ENCODE measurements around the gene MTERF4.

Gene MTERF4

DNA sequence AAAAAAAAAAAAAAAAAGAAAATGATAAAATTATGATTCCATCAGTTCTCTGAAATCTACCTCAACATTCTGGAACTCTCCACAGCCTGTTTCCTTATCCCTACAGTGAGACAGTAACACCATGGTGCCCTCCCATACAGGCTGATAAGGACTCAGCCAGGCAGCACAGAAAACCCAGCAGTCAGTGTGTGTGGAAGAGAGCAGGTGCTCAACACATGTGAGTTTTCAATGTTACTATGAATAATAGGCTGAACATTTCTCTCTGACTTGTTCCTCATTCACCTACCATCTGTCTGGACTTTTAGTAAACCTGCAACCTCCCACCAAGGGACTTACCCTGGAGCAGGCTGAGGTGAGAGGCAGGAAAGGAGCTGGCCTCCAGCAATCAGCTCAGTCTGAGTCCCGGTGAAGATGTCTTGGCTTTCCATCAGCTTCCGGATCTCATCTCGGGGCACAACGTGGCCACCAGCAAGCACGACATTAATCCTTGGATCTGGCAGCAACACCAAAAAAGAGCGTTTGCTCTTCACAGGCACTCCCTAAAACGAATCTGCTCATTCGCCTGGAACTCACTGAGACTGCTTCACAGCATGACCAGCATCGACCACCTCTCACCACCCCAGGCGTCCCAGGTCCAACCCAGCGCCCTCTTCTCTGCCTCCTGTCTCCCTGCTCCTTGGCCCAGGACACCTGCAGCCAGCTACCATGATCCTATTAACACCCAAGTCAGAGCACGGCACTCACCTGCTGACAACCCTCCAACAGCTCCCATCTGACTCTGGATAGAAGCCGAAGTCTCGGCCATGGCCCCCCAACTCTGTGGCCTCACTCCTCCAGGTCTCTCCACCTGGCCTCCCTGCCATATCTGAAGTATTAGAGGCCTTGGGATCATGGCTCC is 30.7 kb upstream of the MTERF4 start:
- no peak for DNase-seq

DNA sequence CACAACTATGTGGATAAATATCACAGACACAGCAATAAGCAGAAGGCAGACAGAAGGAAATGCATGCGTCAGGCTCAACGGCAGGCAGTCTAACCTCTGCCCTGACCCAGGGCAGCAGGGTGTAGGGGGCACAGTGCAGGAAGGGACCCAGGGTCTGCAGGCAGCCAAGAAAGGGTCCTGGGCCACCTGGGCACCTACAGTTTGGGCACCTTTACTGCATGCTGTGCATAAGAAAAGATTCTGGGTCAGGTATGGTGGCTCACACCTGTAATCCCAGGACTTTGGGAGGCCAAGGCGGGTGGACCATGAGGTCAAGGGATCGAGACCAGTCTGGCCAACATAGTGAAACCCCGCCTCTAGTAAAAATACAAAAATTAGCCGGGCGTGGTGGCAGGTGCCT is 29.4 kb upstream of the MTERF4 start:
- DNase-seq, result no peak

DNA sequence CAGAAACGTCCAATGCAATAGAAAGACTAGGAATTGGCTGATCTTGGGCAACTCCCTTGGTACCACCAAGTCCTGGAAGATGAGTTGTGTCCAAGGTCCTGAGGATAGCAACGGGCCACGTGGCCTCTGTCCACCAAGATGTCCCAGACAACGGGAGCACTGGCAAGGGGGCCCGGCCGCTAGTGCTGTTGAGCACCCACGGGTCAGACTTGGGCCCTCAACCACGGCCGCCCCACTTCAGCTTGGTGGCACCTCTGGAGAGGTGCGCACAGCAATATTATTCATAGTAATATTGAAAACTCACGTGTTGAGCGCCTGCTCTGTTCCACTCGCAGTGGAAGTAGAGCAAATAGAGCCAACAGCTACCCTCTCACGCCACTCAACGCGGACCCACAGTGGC is 28.2 kb upstream of the MTERF4 start:
- no peak for DNase-seq

DNA sequence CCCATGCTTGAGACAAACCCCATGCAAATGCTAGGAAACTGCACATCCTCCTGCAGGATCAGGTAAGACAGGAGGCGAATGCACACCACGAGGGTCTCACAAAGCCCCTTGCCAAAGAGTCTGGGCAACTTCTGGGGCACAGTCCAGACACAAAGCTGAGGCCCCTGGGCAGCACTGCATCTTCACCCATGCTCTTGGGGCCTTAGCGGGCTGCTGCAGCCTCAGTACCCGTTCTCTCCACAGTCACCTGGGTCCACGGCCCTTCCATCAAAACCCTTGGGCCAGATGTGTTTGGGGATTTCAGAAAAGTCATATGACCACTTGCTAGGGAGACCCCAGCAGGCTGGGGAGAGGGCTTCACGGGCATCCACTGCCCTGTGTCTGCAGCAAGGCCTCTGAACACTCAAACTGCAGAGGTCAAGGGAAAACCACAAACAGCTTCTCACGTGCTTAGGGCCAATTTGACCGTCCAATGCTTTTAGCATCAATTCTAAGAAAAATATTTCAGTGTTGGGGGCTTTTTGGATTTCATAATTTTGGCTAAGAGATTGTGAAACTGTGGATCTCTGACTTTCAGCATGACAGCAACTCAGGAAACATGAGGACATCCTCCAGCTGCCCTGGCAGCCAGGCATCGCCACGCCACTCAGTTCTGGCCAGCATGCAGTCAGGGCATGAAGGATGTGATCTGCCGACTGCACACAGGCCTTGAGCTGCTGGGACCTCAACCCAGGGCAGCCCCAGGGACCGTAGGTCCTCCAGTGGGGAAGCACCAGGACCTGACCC is 27.2 kb upstream of the MTERF4 start:
- DNase-seq, result no peak

DNA sequence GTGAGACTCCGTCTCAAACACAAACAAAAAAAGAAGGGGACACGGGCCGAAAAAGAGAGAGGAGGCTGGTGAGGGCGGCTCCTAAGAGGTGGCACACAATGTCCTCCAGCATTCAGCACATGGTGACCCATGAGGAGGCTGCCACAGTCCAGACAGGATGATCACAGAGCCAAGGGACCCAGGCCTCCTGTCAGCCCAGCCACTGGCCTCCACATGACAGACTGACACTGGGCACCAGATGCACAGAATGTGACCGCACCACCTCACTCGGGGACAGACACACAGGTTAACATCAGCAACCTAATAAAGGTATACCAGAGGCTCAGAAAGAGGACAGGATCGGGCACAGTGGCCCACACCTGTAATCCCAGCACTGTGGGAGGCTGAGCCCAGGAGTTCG is 26.2 kb upstream of the MTERF4 start:
- no peak for DNase-seq

DNA sequence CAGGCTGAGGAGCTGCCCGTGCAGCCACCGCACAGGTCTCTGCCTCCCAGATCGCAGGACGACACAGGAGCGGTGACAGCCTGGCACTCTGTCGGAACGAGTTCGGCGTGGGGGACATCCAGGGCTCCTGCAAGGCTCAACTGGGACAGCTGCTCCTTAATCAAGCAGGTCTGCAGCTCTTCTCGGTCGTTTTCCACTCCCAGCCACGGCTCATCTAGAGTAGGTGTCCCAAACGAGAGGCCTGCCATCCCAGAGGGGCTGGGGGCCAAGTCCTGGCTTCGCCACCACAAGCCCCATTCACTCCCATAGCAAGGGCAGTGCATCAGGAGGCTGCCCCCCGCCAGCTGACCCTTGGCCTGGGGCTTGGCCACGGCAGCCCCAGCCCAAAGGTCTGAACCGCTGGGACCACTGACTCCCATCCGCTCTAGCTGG is 24.7 kb upstream of the MTERF4 start:
- DNase-seq, result no peak

DNA sequence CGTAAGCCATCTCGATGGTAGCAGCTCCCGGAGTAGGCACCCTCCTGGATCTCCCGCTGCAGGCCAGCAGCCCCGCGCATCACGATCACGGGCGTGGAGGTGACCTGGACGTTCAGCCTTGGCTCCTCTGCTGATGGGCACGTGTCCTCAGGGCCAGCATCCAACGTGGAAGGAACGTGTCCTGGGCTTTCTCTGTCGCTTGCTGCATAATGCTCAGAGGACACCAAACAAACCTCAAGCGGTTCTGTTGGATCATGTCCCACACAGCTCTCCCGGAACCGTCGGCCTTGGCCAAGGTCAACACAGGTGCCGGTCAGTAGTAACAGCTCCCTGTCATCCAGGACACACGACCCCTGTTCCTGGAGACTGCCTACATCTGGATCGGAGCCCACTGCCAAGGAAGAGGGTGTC is 24.1 kb upstream of the MTERF4 start:
- DNase-seq, result no peak

DNA sequence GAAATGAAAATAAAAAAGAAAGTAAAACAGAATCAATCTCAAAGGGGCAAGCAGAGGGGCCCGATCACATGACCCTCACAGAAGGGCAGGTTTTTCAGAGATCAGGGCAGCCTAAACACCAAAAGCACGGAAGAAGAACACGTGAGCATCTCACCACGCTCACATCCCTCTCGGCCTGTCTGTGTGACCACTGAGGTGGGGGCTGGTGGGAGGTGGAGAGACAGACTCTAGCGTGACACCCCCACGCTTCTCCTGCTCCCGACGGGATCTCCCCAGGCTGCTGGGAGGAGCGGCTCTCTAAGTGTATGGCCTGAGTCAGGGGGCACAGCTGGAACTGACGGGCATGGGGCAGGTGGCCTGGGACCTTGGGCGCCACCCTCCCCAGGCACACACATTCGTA is 23.5 kb upstream of the MTERF4 start:
- no peak for DNase-seq

DNA sequence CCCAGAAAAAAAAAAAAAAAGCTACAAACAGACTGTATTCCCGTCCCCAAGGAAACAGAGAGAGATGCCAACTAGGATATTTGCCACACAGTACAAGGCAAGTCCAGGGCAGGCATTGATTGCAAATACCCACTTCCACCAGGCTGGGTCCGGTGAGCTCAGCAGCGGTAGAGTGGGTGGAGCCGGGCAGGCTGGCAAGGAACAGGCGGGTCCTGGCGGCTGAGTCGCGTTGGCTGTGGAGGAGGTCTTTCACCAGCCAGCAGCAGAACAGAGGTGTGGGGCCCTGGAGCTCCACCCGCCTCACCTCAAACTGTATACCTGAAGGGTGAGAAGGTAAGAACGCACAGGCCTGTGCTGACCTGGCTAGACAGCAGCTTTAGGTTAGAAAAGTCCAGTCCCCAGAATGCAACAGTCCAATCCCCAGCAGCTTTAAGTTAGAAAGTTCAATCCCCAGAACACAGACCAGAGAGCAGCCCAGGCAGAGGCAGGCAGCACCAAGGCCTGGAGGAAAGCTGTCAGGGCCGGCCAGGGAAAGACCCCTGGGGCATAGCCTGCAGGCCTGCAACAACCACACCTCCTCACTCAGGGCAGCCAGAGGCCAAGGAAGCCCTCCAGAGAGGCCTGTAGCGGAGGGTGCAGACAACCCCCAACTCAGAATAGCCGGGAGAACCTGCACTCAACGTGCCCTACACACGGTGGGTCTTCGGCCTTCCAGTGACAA is 21.9 kb upstream of the MTERF4 start:
- peak; percentile 48 for DNase-seq

DNA sequence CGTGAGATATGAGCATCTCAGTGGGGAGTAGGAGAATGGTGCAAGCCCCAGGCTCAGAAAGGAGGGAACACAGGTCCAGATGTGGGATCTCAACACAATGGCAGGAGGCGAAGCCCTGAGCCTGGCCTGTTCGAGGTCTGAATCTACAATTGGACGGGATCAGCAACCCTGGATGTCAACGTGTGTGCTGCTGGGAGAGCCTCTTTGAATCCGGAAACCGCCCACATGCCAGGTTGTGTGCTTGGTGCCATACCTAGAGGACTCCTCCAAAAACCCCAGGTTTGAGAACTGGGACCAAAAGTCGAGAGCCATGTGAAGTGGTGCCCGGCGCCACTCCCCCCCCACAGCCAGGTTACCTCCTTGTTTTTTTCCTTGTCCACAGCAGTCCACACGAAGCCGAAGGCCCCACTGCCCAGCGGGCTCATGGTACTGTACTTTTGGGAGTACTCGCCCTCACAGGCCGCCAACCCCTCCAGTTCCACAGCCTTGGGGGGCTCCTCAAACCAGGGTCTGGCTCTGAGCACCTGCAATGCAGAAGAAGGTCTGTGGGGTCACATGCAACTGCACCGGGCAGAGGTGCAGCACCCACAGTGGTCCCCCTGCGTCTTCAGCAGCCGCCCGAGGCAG is 20.4 kb upstream of the MTERF4 start:
- no peak for DNase-seq

DNA sequence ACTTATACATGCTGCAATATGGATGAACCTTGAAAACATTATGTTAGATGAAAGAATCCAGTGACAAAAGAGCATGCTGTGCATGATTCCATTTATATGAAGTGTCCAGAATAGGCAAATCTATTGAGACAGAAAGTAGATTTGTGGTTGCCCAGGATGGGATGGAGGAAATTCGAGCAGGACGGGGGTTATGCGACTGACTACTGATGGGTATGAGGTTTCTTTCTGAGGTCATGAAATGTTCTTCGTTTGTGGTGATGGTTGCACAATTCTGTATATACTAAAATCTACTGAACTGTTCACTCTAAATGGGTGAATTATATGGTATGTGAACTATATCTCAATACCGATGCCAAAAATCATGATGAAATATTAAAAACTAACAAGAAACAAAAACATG is 18.9 kb upstream of the MTERF4 start:
- DNase-seq, result no peak

DNA sequence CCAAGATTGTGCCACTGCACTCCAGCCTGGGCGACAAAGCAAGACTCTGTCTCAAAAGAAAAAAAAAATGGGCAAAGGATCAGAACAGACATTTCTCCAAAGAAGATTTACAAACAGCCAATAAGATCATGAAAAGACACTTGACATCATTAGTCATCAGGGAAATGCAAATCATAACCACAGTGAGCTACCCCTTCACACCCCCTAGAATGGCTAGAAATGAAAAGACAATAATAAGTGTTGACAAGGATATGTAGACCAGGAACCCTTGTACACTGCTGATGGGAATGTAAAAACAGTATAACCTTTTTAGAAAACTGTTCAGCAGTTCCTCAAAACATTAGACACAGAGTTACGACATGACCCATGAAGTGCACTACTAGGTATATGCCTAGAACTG is 18.4 kb upstream of the MTERF4 start:
- no peak for DNase-seq

DNA sequence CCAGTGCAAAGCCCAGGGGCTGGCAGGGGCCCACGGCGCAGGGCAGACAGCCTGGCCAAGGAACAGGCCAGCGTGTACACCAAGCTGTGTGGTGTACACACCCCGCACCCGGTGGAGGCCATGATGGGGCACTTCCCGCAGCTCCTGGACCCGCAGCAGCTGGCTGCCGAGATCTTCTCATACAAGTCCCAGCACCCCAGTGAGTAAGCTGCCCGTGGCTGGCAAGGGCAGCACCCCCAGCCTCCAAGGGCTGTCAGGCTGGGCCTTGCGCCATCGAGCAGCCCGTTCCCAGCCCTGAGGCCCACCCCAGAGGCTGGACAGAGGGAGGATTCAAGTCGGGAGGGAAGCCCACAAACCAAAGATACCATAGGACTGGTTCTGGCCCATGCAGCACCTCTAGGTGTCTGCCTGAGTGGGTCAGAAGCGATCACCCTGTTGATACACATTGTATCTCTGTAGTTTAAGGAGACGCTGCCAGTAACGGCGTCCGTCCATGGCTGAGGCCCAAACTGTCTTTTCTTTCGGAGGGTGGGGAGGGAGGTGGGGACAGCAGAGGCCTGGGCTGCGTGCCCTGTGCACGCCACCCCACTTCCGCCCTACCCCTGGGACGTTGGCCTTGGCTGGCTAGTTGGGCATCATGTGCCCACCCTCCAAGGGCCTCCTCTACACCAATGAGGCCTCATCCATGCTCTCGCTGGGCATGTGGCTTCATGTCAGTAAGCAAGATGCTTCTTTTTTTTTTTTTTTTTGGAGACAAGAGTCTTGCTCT is 16.8 kb upstream of the MTERF4 start:
- no peak for DNase-seq

DNA sequence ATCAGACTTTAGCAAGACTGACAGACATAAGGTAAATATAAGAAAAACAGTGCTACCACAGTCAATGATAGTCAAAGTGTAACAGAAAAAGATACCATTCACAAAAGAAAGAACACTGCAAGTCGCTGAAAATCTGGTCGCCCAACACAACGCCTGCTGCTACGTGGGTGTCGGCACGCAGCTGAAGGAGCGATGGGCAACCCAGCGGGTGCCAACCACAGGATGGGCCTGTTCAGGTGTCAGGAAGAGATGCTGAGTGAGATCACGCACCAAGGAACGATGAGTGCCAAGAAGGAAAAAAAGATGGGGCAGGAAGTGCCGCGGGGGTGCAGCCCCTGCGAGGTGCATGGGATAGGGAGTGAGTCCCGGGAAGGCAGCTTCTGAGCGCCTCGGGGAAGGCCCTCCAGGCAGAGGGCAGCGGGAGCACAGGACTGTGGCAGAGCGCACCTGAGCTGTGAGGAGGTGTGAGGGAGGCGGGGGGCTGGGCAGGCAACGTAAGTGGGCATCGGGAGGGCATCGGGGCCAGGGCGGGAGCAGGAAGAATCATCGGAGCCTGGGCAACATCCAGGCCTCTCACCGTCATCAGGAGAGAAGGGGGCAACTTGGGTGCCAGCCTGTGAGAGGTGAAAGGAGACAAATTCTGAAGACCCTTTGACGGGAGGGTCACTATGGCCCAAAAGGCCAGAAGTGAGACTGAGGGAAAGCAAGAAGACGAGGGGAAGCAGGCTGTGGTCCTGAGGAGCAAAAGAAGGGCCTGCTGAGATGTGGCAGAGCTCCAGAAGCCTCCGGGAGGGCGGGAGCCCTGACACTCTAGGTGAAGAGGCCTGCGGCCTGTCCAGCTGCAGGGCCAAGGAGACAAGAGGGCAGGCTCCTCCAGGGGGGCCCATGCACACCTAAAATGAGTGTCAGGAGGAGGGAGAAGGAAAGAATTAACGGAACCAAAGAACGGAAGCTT is 14.8 kb upstream of the MTERF4 start:
- DNase-seq, result no peak

DNA sequence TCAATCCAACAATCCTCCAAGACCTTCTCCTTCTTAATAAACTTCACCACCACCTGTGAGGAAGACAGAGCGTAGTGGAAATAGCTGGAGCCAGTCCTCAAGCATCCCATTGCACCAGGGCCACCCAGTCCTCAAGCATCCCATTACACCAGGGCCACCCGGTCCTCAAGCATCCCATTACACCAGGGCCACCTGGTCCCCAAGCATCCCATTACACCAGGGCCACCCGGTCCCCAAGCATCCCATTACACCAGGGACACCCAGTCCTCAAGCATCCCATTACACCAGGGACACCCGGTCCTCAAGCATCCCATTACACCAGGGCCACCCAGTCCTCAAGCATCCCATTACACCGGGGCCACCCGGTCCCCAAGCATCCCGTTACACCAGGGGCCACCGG is 13.3 kb upstream of the MTERF4 start:
- DNase-seq, result no peak

DNA sequence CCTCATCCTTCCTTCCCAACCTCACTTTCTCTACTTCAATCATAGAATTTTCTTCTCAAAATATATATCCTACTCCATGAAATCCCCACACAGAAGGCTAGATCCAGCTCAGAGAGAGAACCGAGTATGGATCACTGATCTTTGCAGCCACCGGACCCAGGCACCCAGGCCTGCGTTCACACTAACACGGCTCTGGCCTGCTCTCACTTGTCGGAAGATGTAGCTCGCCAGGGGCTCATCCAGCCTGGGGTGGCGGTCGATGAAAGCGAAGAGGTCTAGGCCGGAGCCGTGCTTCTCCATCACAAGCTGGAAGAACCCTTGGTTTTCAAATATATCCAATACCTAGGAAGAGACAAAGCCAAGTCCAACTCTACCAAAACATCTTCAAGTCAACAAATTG is 12.7 kb upstream of the MTERF4 start:
- DNase-seq, result no peak

DNA sequence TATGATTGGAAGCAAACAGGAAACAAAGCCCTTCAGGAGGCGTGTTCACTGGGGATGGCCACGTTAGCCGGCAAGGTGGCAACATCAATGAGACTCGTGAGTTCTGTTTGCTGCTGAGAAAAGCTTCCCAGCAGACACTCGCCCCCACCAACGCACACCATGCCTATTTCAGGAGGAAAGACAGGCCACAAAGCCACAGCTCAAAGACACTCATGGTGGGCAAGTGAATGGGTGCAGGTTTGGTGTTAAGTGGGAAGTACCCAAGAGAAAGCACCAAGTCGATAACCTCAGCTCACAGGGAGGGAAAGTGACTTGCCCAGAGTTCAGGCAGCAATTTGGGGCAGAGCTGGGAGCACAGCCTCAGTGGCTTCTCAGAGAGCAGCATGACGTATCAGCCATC is 10.5 kb upstream of the MTERF4 start:
- no peak for DNase-seq

DNA sequence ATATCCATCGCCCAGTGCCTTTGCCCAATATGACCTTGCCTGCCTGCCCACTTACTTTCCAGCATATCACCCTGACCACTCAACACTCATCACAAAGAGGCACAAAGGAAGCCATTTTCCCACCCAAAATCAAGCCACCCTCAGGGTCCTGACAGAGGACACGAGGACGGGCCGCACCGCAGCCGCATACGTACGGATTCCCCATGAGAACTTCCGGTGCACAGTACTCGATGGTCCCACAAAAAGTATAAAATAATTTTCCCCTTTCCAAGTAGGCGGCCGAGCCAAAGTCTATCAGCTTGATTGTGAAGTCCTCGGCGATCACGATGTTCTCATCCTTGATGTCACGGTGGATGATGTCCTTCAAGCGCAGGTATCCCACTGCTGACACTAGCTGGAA is 10.0 kb upstream of the MTERF4 start:
- DNase-seq, result no peak

DNA sequence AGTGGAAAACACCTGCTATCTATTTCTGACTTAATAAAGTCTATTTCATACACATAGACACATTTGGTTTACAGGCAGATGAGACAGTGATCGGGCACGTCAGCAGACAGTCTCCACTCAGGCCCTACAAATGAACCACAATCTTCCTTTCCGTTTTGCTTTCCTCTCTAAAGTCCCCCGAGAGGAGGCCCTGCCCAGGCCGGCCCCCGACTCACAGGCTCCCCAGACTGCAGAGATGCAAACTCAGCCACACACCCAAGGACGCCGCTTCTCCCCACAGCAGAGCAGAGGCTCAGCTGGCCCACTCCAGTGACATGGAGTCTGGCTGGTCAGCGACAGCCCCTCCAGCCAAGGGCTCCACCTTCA is 9.3 kb upstream of the MTERF4 start:
- DNase-seq, result no peak

DNA sequence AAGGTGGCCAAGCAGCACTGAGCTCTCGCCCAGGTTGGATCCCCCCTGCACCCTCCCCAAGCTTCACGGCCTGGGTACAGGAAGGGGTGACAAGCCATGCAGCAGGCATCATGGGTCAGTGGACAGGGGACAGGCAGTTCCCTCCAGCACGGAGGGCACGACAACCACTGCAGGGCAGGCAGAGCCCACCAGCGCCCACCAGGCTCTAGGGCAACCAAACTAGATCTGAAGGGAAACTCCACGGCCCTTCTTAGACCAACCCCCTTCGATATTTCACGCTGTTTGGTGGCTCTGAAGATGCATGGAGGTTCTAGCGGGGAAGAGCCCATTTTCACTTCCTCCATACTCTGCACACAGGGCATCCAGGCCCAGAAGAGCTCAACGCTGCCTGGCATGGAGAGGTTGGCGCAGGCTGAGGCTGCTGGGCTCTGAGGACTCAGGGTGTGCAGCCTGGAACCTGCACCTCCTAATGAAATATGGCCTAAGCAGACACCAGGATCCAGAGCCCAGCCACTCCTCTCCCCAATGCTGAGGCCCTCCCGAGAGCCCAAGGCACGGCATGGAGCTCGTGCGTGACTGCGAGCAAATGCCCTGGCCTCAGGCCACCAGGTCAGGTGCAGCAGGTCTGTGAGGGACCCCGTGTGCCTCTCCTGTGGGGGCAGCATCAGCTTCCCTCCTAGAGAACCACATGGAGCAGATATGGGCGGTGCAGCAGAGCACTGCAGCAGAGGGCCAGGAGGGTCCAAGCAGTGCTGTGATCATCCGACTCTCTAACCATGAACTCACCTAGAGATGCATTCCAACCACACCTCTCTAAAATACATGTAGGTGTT is 8.7 kb upstream of the MTERF4 start:
- DNase-seq, result no peak

All from stimulated activated naive CD4-positive, alpha-beta T cell treated with Interleukin-2 at 50 U/mL for 16 hours (primary cell).